Keratinocyte (primary cell): ENCODE results near the gene CEP85L. TPM values are rescaled to one million over a fixed set of nuclear protein-coding genes. Genes with fewer than 3 reads are reported as not detected.

Experiments
- DNase-seq: peaks from one replicate; pipeline ENCODE4 v3.0.0-alpha.2; 2011; ENCODE audit warnings: low read depth, missing footprints, low spot score
- FAIRE-seq: peaks from 2 replicates; lab custom pipeline; 2011; peaks lifted over from hg19 to GRCh38; lab: Jason Lieb, UNC
- H2AFZ ChIP-seq: 2 replicates; pipeline ENCODE4 v1.6.0; 2012; ENCODE audit warnings: low read length, control low read depth, inconsistent platforms; ENCODE audit not compliant: control insufficient read depth
- H3K27ac ChIP-seq: 2 replicates; pipeline ENCODE4 v1.5.1; 2011; ENCODE audit warnings: low read length; ENCODE audit not compliant: control insufficient read depth, insufficient read depth
- H3K27me3 ChIP-seq: 3 replicates; pipeline ENCODE4 v1.6.0; 2011; ENCODE audit warnings: low read length; ENCODE audit not compliant: control insufficient read depth, insufficient read depth; ENCODE audit errors: extremely low read depth
- H3K36me3 ChIP-seq, 2 experiments: 2 replicates in 1 of 2; 3 replicates in 1 of 2; pipeline ENCODE4 v1.5.1; 2011; ENCODE audit warnings: low read length in 2 of 2, mild to moderate bottlenecking in 1 of 2; ENCODE audit not compliant: control insufficient read depth in 2 of 2, insufficient read depth in 2 of 2; ENCODE audit errors: extremely low read depth in 1 of 2
- H3K4me1 ChIP-seq: 3 replicates; pipeline ENCODE4 v1.5.1; 2011; ENCODE audit warnings: low read length; ENCODE audit not compliant: control insufficient read depth, insufficient read depth; ENCODE audit errors: extremely low read depth
- H3K4me2 ChIP-seq: 3 replicates; pipeline ENCODE4 v1.6.0; 2011; ENCODE audit warnings: low read depth, low read length; ENCODE audit not compliant: control insufficient read depth, insufficient read depth; ENCODE audit errors: extremely low read depth
- H3K4me3 ChIP-seq, 3 experiments: fragments of 200-600 bp in 1 of 3; sonication (generic) in 1 of 3; 2 replicates in 2 of 3; 3 replicates in 1 of 3; pipeline ENCODE4 v1.5.1; 2011 to 2016; ENCODE audit warnings: low read length in 3 of 3, mild to moderate bottlenecking in 3 of 3, control low read depth in 2 of 3, inconsistent platforms in 1 of 3, low read depth in 1 of 3, mixed read lengths in 1 of 3, mixed run types in 1 of 3, moderate library complexity in 1 of 3; ENCODE audit not compliant: control insufficient read depth in 2 of 3, insufficient read depth in 2 of 3; ENCODE audit errors: extremely low read depth in 1 of 3
- H3K79me2 ChIP-seq: 2 replicates; pipeline ENCODE4 v1.6.0; 2012; ENCODE audit warnings: low read length; ENCODE audit not compliant: control insufficient read depth, insufficient read depth
- H3K9ac ChIP-seq: 3 replicates; pipeline ENCODE4 v1.6.0; 2011; ENCODE audit warnings: low read length; ENCODE audit not compliant: control insufficient read depth, insufficient read depth; ENCODE audit errors: extremely low read depth
- H3K9me1 ChIP-seq: 3 replicates; pipeline ENCODE4 v1.6.0; 2011; ENCODE audit warnings: low read length; ENCODE audit not compliant: control insufficient read depth, insufficient read depth; ENCODE audit errors: extremely low read depth
- H3K9me3 ChIP-seq: 2 replicates; pipeline ENCODE4 v1.5.1; 2012; ENCODE audit warnings: low read depth, low read length; ENCODE audit not compliant: control insufficient read depth
- H4K20me1 ChIP-seq: 3 replicates; pipeline ENCODE4 v1.6.0; 2011; ENCODE audit warnings: low read length; ENCODE audit not compliant: control insufficient read depth, insufficient read depth; ENCODE audit errors: extremely low read depth
- CTCF ChIP-seq, 3 experiments: IDR thresholded peaks in 1 of 3; conservative IDR thresholded peaks in 1 of 3; optimal IDR thresholded peaks in 1 of 3; 2 replicates in 2 of 3; 3 replicates in 1 of 3; pipeline versions ENCODE3 to v1.5.1; 2011; ENCODE audit warnings: low read length in 3 of 3, mild to moderate bottlenecking in 3 of 3, moderate library complexity in 2 of 3, control low read depth in 1 of 3, inconsistent platforms in 1 of 3; ENCODE audit not compliant: insufficient read depth in 2 of 3; ENCODE audit errors: extremely low read depth in 1 of 3
- EZH2 ChIP-seq: IDR thresholded peaks from one replicate; pipeline ENCODE4 v1.6.1; 2012; ENCODE audit warnings: inconsistent platforms, mild to moderate bottlenecking, low read length, moderate library complexity
- dilution Hi-C: fragments of 300-500 bp; cut with MboI; formaldehyde crosslinking; loops from one replicate; pipeline ENCODE4 v1.7.0; 2020; ENCODE audit warnings: low sequenced_read_pairs; ENCODE audit not compliant: extremely low pct_ligation_motif_present
- polyA plus RNA-seq, 5 experiments: library from polyadenylated mRNA; depleted of rRNA in 3 of 5; stranded (reverse) in 3 of 5; stranded (forward) in 1 of 5; unstranded in 1 of 5; fragments of >200 nt; gene quantifications; 1 replicate in 1 of 5; 2 replicates in 3 of 5; 3 replicates in 1 of 5; pipeline versions ENCODE4 v1.2.1 to v1.2.3, GENCODE V29; 2011 to 2012; ENCODE audit warnings: missing spikeins in 2 of 5, low read depth in 1 of 5, low replicate concordance in 1 of 5

CEP85L gene
- polyA plus RNA-seq, 1 donor (not counting 4 experiments of a cell fraction or from before 2014, with no cell fraction given), result 3.5 TPM

- no peaks in the 10 kb centered on the region for H3K36me3 ChIP-seq
- H4K20me1 ChIP-seq, result no peaks in the 10 kb centered on the region
- no peaks in the 10 kb centered on the region for H3K4me1 ChIP-seq
- DNase-seq, result no peak
- H3K79me2 ChIP-seq, result peaks cover 2% of the 10 kb centered on the region
- H3K9ac ChIP-seq, result no peak overlapping the region
- H3K27me3 ChIP-seq, result no peaks in the 10 kb centered on the region
- no peak overlapping the region for H2AFZ ChIP-seq
- H3K4me2 ChIP-seq, result no peak overlapping the region
- dilution Hi-C loops, result no loop called here
- TF ChIP-seq EZH2, result no peak
- TF ChIP-seq CTCF (optimal IDR thresholded peaks at IDR 0.05 in 1 of 3, IDR thresholded peaks at IDR 0.05 in 1 of 3, conservative IDR thresholded peaks at IDR 0.05 in 1 of 3; ENCODE audit: extremely low read depth in 1 of 3, insufficient read depth in 2 of 3, low read length in 3 of 3), result no peak
- no peak overlapping the region for H3K4me3 ChIP-seq
- no peak overlapping the region for H3K27ac ChIP-seq
- no peak for FAIRE-seq
- H3K9me3 ChIP-seq, result no peaks in the 10 kb centered on the region
- no peaks in the 10 kb centered on the region for H3K9me1 ChIP-seq
Measured at GRCh38 chr6:118529756-118530155, 121.6 kb downstream of the CEP85L start.

GRCh38 chr6:118528129-118528528 is 123.3 kb downstream of the CEP85L start:
- H2AFZ ChIP-seq, result no peak overlapping the region
- peaks cover 2% of the 10 kb centered on the region for H3K79me2 ChIP-seq
- H3K4me2 ChIP-seq, result no peak overlapping the region
- H3K9me1 ChIP-seq, result no peaks in the 10 kb centered on the region
- no peaks in the 10 kb centered on the region for H3K36me3 ChIP-seq
- H3K27ac ChIP-seq, result no peak overlapping the region
- DNase-seq (no peak), FAIRE-seq (no peak)
- no peaks in the 10 kb centered on the region for H4K20me1 ChIP-seq
- dilution Hi-C loops, result no loop called here
- no peak overlapping the region for H3K4me3 ChIP-seq
- no peaks in the 10 kb centered on the region for H3K4me1 ChIP-seq
- H3K27me3 ChIP-seq, result no peaks in the 10 kb centered on the region
- H3K9ac ChIP-seq, result no peak overlapping the region
- TF ChIP-seq EZH2, result no peak
- TF ChIP-seq CTCF (optimal IDR thresholded peaks at IDR 0.05 in 1 of 3, IDR thresholded peaks at IDR 0.05 in 1 of 3, conservative IDR thresholded peaks at IDR 0.05 in 1 of 3; ENCODE audit: extremely low read depth in 1 of 3, insufficient read depth in 2 of 3, low read length in 3 of 3), result no peak
- H3K9me3 ChIP-seq, result no peaks in the 10 kb centered on the region
